IMR-90 (cell line): Measurements from ENCODE around the gene IQSEC1. TPM values are rescaled to one million over a fixed set of nuclear protein-coding genes. Genes with fewer than 3 reads are reported as not detected.

ENCODE experiments used
- ATAC-seq: fragments of 200-7000 bp; cut with Tn5 transposase; 2 replicates; pipeline ENCODE4 v1.9.1; 2020; ENCODE audit warnings: low read depth, mild to moderate bottlenecking, moderate library complexity
- BruUV-seq: library from RNA; stranded (reverse); fragments of 400-500 nt; replicated peaks from 2 replicates; lab custom pipeline; 2021; lab: Mats Ljungman, UMichigan
- CTCF ChIA-PET: fragments of 300-600 bp; formaldehyde crosslinking; extraction: SDS; loops from one replicate; lab custom pipeline; 2021; ENCODE audit warnings: antibody characterized with exemption; lab: Yijun Ruan, JAX
- POLR2A ChIA-PET: fragments of 300-600 bp; sonication (Branson Sonifier 250); formaldehyde crosslinking; loops from one replicate; lab custom pipeline; 2022; ENCODE audit warnings: antibody characterized with exemption; ENCODE audit not compliant: unreplicated experiment; lab: Charles Lee
- DNase-seq: peaks from one replicate; pipeline ENCODE4 v3.0.0; 2013
- H2AFZ ChIP-seq: replicated peaks from 2 replicates; pipeline ENCODE3; 2013; ENCODE audit warnings: low read length, mild to moderate bottlenecking; ENCODE audit not compliant: poor library complexity
- H2AK5ac ChIP-seq: 2 replicates; pipeline ENCODE4 v1.6.1; 2013; ENCODE audit warnings: low read depth, low read length, inconsistent platforms
- H2AK9ac ChIP-seq: replicated peaks from 2 replicates; pipeline ENCODE3; 2013; ENCODE audit warnings: mild to moderate bottlenecking, low read depth, low read length, moderate library complexity; ENCODE audit not compliant: poor library complexity
- H2BK120ac ChIP-seq: 2 replicates; pipeline ENCODE4 v1.6.1; 2013; ENCODE audit warnings: low read depth, low read length, inconsistent platforms
- H2BK15ac ChIP-seq: 3 replicates; pipeline ENCODE4 v1.6.1; 2013; ENCODE audit warnings: low read depth, low read length, inconsistent platforms
- H2BK20ac ChIP-seq: 2 replicates; pipeline ENCODE4 v1.6.1; 2013; ENCODE audit warnings: low read depth, mild to moderate bottlenecking, inconsistent platforms, low read length, moderate library complexity
- H2BK5ac ChIP-seq: 2 replicates; pipeline ENCODE4 v1.6.1; 2013; ENCODE audit warnings: mild to moderate bottlenecking, low read depth, low read length, inconsistent platforms; ENCODE audit not compliant: poor library complexity, severe bottlenecking
- H3K14ac ChIP-seq: replicated peaks from 2 replicates; pipeline ENCODE4 v1.6.1; 2013; ENCODE audit warnings: low read depth, low read length, inconsistent platforms
- H3K18ac ChIP-seq: 2 replicates; pipeline ENCODE4 v1.6.1; 2013; ENCODE audit warnings: low read depth, low read length, control low read depth
- H3K23ac ChIP-seq: 2 replicates; pipeline ENCODE4 v1.6.1; 2013; ENCODE audit warnings: low read depth, low read length, inconsistent platforms
- H3K27ac ChIP-seq: 2 replicates; pipeline ENCODE4 v1.5.1; 2013; ENCODE audit warnings: mild to moderate bottlenecking, control low read depth, low read length; ENCODE audit not compliant: insufficient read depth
- H3K27me3 ChIP-seq: 2 replicates; pipeline ENCODE4 v1.6.1; 2013; ENCODE audit warnings: low read length; ENCODE audit not compliant: control insufficient read depth, insufficient read depth
- H3K36me3 ChIP-seq: 2 replicates; pipeline ENCODE4 v1.6.1; 2013; ENCODE audit warnings: low read length, mixed read lengths; ENCODE audit not compliant: control insufficient read depth, insufficient read depth
- H3K4ac ChIP-seq: 2 replicates; pipeline ENCODE4 v1.6.1; 2013; ENCODE audit warnings: low read depth, low read length, inconsistent platforms
- H3K4me1 ChIP-seq: 2 replicates; pipeline ENCODE4 v1.6.1; 2013; ENCODE audit warnings: low read length, mixed read lengths; ENCODE audit not compliant: control insufficient read depth, insufficient read depth
- H3K4me2 ChIP-seq: 2 replicates; pipeline ENCODE4 v1.6.1; 2013; ENCODE audit warnings: low read depth, mild to moderate bottlenecking, control low read depth, low read length, moderate library complexity
- H3K4me3 ChIP-seq: 2 replicates; pipeline ENCODE4 v1.5.1; 2013; ENCODE audit warnings: low read depth, mild to moderate bottlenecking, control low read depth, low read length, moderate library complexity; ENCODE audit not compliant: insufficient read depth
- H3K56ac ChIP-seq: 2 replicates; pipeline ENCODE4 v1.6.1; 2013; ENCODE audit warnings: low read length, inconsistent platforms; ENCODE audit not compliant: insufficient read depth; ENCODE audit errors: extremely low read depth
- H3K79me1 ChIP-seq, 2 experiments: 2 replicates each; pipeline ENCODE4 v1.6.1; 2013; ENCODE audit warnings: low read length in 2 of 2, inconsistent platforms in 1 of 2, low read depth in 1 of 2
- H3K9ac ChIP-seq: 2 replicates; pipeline ENCODE4 v1.6.1; 2013; ENCODE audit warnings: low read depth, low read length, control low read depth
- H3K9me1 ChIP-seq: 2 replicates; pipeline ENCODE4 v1.6.1; 2013; ENCODE audit warnings: low read length, inconsistent platforms; ENCODE audit not compliant: insufficient read depth
- H3K9me3 ChIP-seq: 2 replicates; pipeline ENCODE4 v1.6.1; 2013; ENCODE audit warnings: low read length; ENCODE audit not compliant: control insufficient read depth, insufficient read depth
- H4K20me1 ChIP-seq: 2 replicates; pipeline ENCODE4 v1.6.1; 2013; ENCODE audit warnings: low read length, inconsistent platforms; ENCODE audit not compliant: insufficient read depth
- H4K5ac ChIP-seq: 2 replicates; pipeline ENCODE4 v1.6.1; 2013; ENCODE audit warnings: mild to moderate bottlenecking, low read depth, low read length, control low read depth
- H4K8ac ChIP-seq, 2 experiments: 2 replicates each; pipeline ENCODE4 v1.6.1; 2013; ENCODE audit warnings: low read depth in 2 of 2, low read length in 2 of 2, control low read depth in 1 of 2, inconsistent platforms in 1 of 2
- H4K91ac ChIP-seq: 2 replicates; pipeline ENCODE4 v1.6.1; 2013; ENCODE audit warnings: low read depth, low read length, inconsistent platforms; ENCODE audit not compliant: insufficient read depth
- CEBPB ChIP-seq: IDR thresholded peaks from 2 replicates; pipeline ENCODE4 v1.6.1; 2012; ENCODE audit warnings: low read depth, low read length, improper control_type of control experiment
- CHD1 ChIP-seq: IDR thresholded peaks from 2 replicates; pipeline ENCODE4 v1.6.1; 2012; ENCODE audit warnings: low read depth, low read length, improper control_type of control experiment
- ELK1 ChIP-seq: fragments of 150-350 bp; IDR thresholded peaks from 2 replicates; pipeline ENCODE4 v1.6.1; 2016; ENCODE audit warnings: low read depth, mild to moderate bottlenecking, low read length, moderate library complexity, borderline replicate concordance
- MAFK ChIP-seq: IDR thresholded peaks from 2 replicates; pipeline ENCODE4 v1.6.1; 2012; ENCODE audit warnings: low read depth, low read length, improper control_type of control experiment
- MAZ ChIP-seq: IDR thresholded peaks from 2 replicates; pipeline ENCODE4 v1.6.1; 2012; ENCODE audit warnings: low read depth, mild to moderate bottlenecking, low read length, improper control_type of control experiment, moderate library complexity, borderline replicate concordance
- MXI1 ChIP-seq: IDR thresholded peaks from 2 replicates; pipeline ENCODE4 v1.6.1; 2012; ENCODE audit warnings: low read depth, mild to moderate bottlenecking, low read length, moderate library complexity, borderline replicate concordance
- POLR2A ChIP-seq: IDR thresholded peaks from 2 replicates; pipeline ENCODE4 v1.6.1; 2012; ENCODE audit warnings: mild to moderate bottlenecking, low read depth, low read length
- RCOR1 ChIP-seq: IDR thresholded peaks from 2 replicates; pipeline ENCODE4 v1.6.1; 2012; ENCODE audit warnings: mild to moderate bottlenecking, low read length, improper control_type of control experiment; ENCODE audit not compliant: insufficient replicate concordance
- RFX5 ChIP-seq: IDR thresholded peaks from 2 replicates; pipeline ENCODE4 v1.8.0; 2012; ENCODE audit warnings: low read depth, mild to moderate bottlenecking, low read length, moderate library complexity
- USF2 ChIP-seq: fragments of 150-350 bp; IDR thresholded peaks from 2 replicates; pipeline ENCODE4 v1.6.1; 2017; ENCODE audit warnings: mild to moderate bottlenecking, antibody characterized with exemption, low read length, low read depth
- WGBS, 2 experiments: methylation state at CpG; one replicate each; pipeline versions ENCODE4 v1.1.5 to v1.1.7; 2013; ENCODE audit warnings: missing lambda C conversion rate in 2 of 2; ENCODE audit not compliant: insufficient read length in 1 of 2; ENCODE audit errors: extremely low coverage in 2 of 2; 5-methylcytosine and 5-hydroxymethylcytosine counted together
- dilution Hi-C: fragments of 300-500 bp; cut with HindIII; formaldehyde crosslinking; loops from one replicate; pipeline ENCODE4 v1.14.3; 2018; ENCODE audit warnings: low sequenced_read_pairs; ENCODE audit not compliant: unreplicated experiment
- in situ Hi-C: fragments of 300-500 bp; cut with MboI; formaldehyde crosslinking; loops from 3 replicates; pipeline ENCODE4 v1.14.3; 2019; ENCODE audit warnings: low sequenced_read_pairs, inconsistent platforms, mixed read lengths
- intact Hi-C: fragments of 100-400 bp; cut with micrococcal nuclease; formaldehyde crosslinking; loops from 2 replicates; pipeline ENCODE4 v1.10.0; 2022
- polyA plus RNA-seq, 3 experiments: library from polyadenylated mRNA; depleted of rRNA; stranded (reverse); fragments of >200 nt; gene quantifications; 2 replicates each; pipeline ENCODE4 v1.2.3, GENCODE V29; 2012; ENCODE audit warnings: low replicate concordance in 1 of 3
- total RNA-seq: library from RNA; depleted of rRNA; stranded (reverse); fragments of >200 nt; gene quantifications from 2 replicates; pipeline ENCODE4 v1.2.3, GENCODE V29; 2012

Gene IQSEC1
- total and polyA plus RNA-seq, 2 of the 4 experiments (the other 2 are of a cell fraction): 5.9 to 11.9 TPM

- dilution Hi-C loops: no loop called here
These were observed 127.0 kb downstream of the IQSEC1 start for GRCh38 chr3:12946251-12946648.

More at GRCh38 chr3:12946251-12946648, 127.0 kb downstream of the IQSEC1 start:
- TF ChIP-seq MAZ: no peak
- TF ChIP-seq CEBPB: no peak
- no peak for TF ChIP-seq MAFK
- no peak for TF ChIP-seq USF2
- TF ChIP-seq ELK1: no peak
- TF ChIP-seq POLR2A: no peak
- no peak for TF ChIP-seq RCOR1
- TF ChIP-seq MXI1: no peak
- TF ChIP-seq CHD1: no peak
- TF ChIP-seq RFX5: no peak
- no peak overlapping the region for H2BK5ac ChIP-seq
- H3K14ac ChIP-seq: no peak overlapping the region
- intact Hi-C loops: no loop called here
- no peak overlapping the region for H4K91ac ChIP-seq
- H3K9me1 ChIP-seq: peaks cover 23% of the 10 kb centered on the region
- no peak overlapping the region for H3K56ac ChIP-seq
- no peaks in the 10 kb centered on the region for H3K9me3 ChIP-seq
- H2BK120ac ChIP-seq: no peak overlapping the region
- no peaks in the 10 kb centered on the region for H3K27me3 ChIP-seq
- H3K23ac ChIP-seq: no peak overlapping the region
- H2BK20ac ChIP-seq: no peak overlapping the region
- H3K18ac ChIP-seq: no peak overlapping the region
- no peak overlapping the region for H4K8ac ChIP-seq
- ChIA-PET POLR2A (no interaction called here), CTCF (interaction anchor here (1.4 kb wide), 1 partner anchor 50 kb away, joined by 3 read pairs; no protein-coding TSS in a partner anchor)
- H3K79me1 ChIP-seq: peaks cover 23 to 60% of the 10 kb centered on the region in 2 experiments; a peak in 3 of 4 replicates
- H3K4me3 ChIP-seq: no peak overlapping the region
- ATAC-seq (no peak), DNase-seq (no peak)
- peaks cover 21% of the 10 kb centered on the region for H3K4me1 ChIP-seq
- H2AK5ac ChIP-seq: no peak overlapping the region
- H2AK9ac ChIP-seq: no peak overlapping the region
- no peak overlapping the region for H3K27ac ChIP-seq
- H2AFZ ChIP-seq: no peak overlapping the region
- in situ Hi-C loops: no loop called here
- H2BK15ac ChIP-seq: no peak overlapping the region
- H3K4me2 ChIP-seq: no peak overlapping the region
- no peak overlapping the region for H3K4ac ChIP-seq
- H3K9ac ChIP-seq: no peak overlapping the region
- no CpG with 5 or more reads among the region's 6 CpGs for WGBS, 2 experiments
- peaks cover 52% of the 10 kb centered on the region for H4K20me1 ChIP-seq
- no TSS peak for BruUV-seq
- peaks cover 4% of the 10 kb centered on the region; the same call in 1 of the 2 replicates for H3K36me3 ChIP-seq
- no peak overlapping the region for H4K5ac ChIP-seq
